ENCODE results near the gene PIEZO1. TPM values are rescaled to one million over a fixed set of nuclear protein-coding genes. Genes with fewer than 3 reads are reported as not detected.
A peak's percentile ranks its signal among the peaks of the same experiment; 100 is the strongest.

The PIEZO1 gene
- total RNA-seq, 1 experiment from 2014 or later, result 224 TPM

- peaks cover 11% of the 10 kb centered on the region; the same call in 1 of the 2 replicates for H4K20me1 ChIP-seq (ENCODE audit: insufficient read depth)
- H3K4me2 ChIP-seq (ENCODE audit: low read length), result no peak overlapping the region
- no peaks in the 10 kb centered on the region for H3K27me3 ChIP-seq (ENCODE audit: insufficient read depth, low read length)
- peaks cover 51 to 61% of the 10 kb centered on the region in 2 experiments for H3K4me1 ChIP-seq (ENCODE audit: control insufficient read depth in 1 of 2, insufficient read depth in 2 of 2, low read length in 2 of 2)
- DNase-seq (ENCODE audit: low read depth, low spot score) (no peak), ATAC-seq (no peak)
- H3K4me3 ChIP-seq (replicated peaks in 1 of 2; ENCODE audit: low read depth in 1 of 2, low read length in 2 of 2), result no peak overlapping the region
- intact Hi-C loops (cut with micrococcal nuclease), result no loop called here
- ChIA-PET CTCF (no interaction called here), RAD21 (ENCODE audit: low non-redundant PET in 1 of 2, low total read pairs in 2 of 2, uncharacterized antibody in 2 of 2, unreplicated experiment in 2 of 2) (no interaction called here), POLR2A (no interaction called here)
- BruUV-seq (replicated peaks), result no TSS peak
- peaks cover 0 to 7% of the 10 kb centered on the region in 2 experiments; a peak in 1 of 4 replicates for H3K36me3 ChIP-seq (ENCODE audit: control insufficient read depth in 1 of 2, insufficient read depth in 2 of 2, low read length in 2 of 2)
- H2AFZ ChIP-seq (ENCODE audit: low read depth, low read length, poor library complexity, severe bottlenecking), result no peak overlapping the region
- peak overlapping the region; percentile 8; the same call in 1 of the 2 replicates for H3K27ac ChIP-seq (ENCODE audit: low read depth, low read length)
- no peak overlapping the region for H3K9ac ChIP-seq (ENCODE audit: low read length)
- TF ChIP-seq CBX3 (IDR thresholded peaks at IDR 0.05; ENCODE audit: low read depth) (no peak), ZBTB33 (IDR thresholded peaks at IDR 0.05; ENCODE audit: extremely low read depth, insufficient replicate concordance, low read length) (no peak), POLR2A (IDR thresholded peaks at IDR 0.05; ENCODE audit: borderline replicate concordance, extremely low read depth, insufficient read depth, insufficient read length) (no peak), RAD21 (IDR thresholded peaks at IDR 0.05; ENCODE audit: low read depth) (no peak), REST (IDR thresholded peaks at IDR 0.05; ENCODE audit: low read depth) (no peak), ATF3 (IDR thresholded peaks at IDR 0.05) (no peak), ZNF274 (IDR thresholded peaks at IDR 0.05; ENCODE audit: low read depth, low read length) (no peak), ELF1 (IDR thresholded peaks at IDR 0.05; ENCODE audit: borderline replicate concordance, low read depth) (no peak), EGR1 (IDR thresholded peaks at IDR 0.05; ENCODE audit: low read depth) (no peak), JUND (IDR thresholded peaks at IDR 0.05) (no peak), POLR2AphosphoS5 (IDR thresholded peaks at IDR 0.05; ENCODE audit: low read depth, low read length) (no peak), TCF7L2 (IDR thresholded peaks at IDR 0.05; ENCODE audit: borderline replicate concordance, extremely low read depth, insufficient read depth, insufficient read length) (no peak), MAX (IDR thresholded peaks at IDR 0.05) (no peak), SP1 (IDR thresholded peaks at IDR 0.05; ENCODE audit: low read depth) (no peak), FOSL1 (IDR thresholded peaks at IDR 0.05; ENCODE audit: low read depth) (no peak), EZH2phosphoT487 (IDR thresholded peaks at IDR 0.05; ENCODE audit: borderline replicate concordance) (no peak), SIN3A (IDR thresholded peaks at IDR 0.05; ENCODE audit: low read depth) (no peak)
- H3K9me3 ChIP-seq (ENCODE audit: control insufficient read depth in 1 of 2, insufficient read depth in 1 of 2, low read depth in 1 of 2, low read length in 2 of 2), result no peaks in the 10 kb centered on the region
- peaks cover 99% of the 10 kb centered on the region for H3K79me2 ChIP-seq (ENCODE audit: insufficient read depth, low read length)
- H3K9me2 ChIP-seq (ENCODE audit: insufficient read depth), result no peaks in the 10 kb centered on the region
These were observed 7.3 kb downstream of the PIEZO1 start for GRCh38 chr16:88777471-88778270.

Measured in HCT116 (cell line).